GM12874 (cell line): ENCODE data around the gene NOP53.

Experiments used
- TF ChIP-seq, protein P1 (sequence below): IDR thresholded peaks from 2 replicates; pipeline ENCODE4 v1.5.1; 2011; ENCODE audit warnings: low read depth, mild to moderate bottlenecking, control low read depth, low read length, moderate library complexity; ENCODE audit not compliant: insufficient read depth

NOP53 gene

DNA sequence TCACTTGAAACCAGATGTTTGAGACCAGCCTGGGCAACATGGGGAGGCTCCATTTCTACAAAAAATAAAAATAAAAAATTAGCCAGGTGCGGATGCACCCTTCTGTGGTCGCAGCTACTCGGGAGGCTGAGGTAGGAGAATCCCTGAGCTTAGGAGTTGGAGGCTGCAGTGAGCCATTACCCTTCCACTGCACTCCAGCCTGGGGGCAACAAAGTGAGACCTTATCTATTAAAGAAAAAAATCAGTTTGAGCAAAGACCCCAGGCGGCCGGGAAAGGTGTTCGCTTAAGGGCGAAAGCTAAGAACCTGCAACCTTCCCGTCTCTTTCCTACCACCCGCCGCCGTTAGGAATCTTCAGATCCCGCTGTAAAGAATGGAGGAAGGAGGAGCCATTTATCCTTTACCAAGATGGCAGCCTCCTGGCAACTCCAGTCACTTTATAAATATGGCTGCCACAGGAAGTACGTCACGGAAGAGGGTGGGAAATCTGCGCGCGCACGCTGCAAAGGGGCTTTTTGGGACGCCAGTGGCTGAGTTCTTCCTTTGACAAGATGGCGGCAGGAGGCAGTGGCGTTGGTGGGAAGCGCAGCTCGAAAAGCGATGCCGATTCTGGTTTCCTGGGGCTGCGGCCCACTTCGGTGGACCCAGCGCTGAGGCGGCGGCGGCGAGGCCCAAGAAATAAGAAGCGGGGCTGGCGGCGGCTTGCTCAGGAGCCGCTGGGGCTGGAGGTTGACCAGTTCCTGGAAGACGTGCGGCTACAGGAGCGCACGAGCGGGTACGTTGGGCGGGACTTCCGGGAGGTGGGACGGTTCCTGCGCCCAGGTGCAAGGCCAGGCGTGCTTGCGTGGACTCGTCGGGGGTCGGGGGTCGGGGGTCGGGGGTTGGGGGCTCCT, at the start of gene NOP53:
Gene NOP53, plus strand, starts transcription at position 537 of the 892 bp plus-strand sequence. Its CDS starts 14 bp downstream, at position 551.
- TF ChIP-seq, protein P1, sequence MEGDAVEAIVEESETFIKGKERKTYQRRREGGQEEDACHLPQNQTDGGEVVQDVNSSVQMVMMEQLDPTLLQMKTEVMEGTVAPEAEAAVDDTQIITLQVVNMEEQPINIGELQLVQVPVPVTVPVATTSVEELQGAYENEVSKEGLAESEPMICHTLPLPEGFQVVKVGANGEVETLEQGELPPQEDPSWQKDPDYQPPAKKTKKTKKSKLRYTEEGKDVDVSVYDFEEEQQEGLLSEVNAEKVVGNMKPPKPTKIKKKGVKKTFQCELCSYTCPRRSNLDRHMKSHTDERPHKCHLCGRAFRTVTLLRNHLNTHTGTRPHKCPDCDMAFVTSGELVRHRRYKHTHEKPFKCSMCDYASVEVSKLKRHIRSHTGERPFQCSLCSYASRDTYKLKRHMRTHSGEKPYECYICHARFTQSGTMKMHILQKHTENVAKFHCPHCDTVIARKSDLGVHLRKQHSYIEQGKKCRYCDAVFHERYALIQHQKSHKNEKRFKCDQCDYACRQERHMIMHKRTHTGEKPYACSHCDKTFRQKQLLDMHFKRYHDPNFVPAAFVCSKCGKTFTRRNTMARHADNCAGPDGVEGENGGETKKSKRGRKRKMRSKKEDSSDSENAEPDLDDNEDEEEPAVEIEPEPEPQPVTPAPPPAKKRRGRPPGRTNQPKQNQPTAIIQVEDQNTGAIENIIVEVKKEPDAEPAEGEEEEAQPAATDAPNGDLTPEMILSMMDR = no peak

DNA sequence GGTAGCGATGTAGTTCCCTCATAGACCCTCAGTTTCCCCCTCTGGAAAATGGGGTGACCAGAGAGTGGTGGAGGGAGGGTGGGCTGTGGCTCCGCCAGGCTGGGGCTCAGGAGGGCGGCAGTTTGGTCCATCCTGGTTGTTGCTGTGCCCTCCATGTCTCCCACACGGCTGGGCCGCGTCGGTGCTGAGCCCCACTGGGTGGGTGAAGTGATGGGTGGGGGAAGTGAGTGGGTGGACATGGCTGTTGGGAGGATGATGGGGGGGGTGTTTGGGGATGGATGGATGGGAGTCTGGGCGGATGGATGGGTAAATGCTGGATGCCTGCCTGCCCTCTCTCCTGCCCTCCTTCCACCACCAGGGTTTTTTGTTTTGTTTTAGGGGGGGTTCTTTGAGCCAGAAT, 48.7 kb upstream of the NOP53 start:
- TF ChIP-seq, protein P1 = no peak

DNA sequence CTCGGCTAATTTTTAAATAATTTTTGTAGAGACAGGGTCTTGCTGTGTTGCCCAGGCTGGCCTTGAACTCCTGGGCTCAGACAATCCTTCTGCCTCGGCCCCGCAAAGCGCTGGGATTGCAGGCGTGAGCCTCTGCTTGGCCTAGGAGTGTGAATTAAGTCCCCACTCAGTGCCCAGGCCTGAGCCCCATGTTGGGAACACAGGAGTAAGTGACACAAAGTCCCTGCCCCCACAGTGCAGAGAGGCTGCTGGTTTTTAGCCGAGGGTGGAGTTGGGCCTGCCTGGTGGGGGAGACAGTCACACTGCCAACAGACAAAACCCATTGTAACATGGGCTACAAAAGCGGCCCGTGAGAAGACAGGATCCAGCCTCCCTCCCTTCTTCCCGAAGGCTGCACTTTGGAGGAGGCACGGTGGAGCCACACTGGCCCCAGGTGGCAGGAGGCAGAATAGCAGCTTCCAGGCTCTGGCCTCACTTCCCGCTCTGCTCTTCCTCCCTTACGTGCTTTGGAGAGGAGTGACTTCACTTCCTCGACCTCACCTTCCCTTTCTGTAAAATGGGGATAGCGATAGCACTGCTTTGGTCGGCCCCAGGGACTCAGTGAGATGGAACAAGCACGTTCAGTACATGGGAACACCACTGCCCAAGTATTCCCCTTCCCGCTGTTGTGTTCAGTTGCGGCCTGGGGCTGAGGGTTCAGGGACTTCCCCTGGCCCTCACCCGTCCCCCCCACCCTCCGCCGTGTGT, 47.3 kb upstream of the NOP53 start:
- TF ChIP-seq, protein P1 = peak; percentile 99

DNA sequence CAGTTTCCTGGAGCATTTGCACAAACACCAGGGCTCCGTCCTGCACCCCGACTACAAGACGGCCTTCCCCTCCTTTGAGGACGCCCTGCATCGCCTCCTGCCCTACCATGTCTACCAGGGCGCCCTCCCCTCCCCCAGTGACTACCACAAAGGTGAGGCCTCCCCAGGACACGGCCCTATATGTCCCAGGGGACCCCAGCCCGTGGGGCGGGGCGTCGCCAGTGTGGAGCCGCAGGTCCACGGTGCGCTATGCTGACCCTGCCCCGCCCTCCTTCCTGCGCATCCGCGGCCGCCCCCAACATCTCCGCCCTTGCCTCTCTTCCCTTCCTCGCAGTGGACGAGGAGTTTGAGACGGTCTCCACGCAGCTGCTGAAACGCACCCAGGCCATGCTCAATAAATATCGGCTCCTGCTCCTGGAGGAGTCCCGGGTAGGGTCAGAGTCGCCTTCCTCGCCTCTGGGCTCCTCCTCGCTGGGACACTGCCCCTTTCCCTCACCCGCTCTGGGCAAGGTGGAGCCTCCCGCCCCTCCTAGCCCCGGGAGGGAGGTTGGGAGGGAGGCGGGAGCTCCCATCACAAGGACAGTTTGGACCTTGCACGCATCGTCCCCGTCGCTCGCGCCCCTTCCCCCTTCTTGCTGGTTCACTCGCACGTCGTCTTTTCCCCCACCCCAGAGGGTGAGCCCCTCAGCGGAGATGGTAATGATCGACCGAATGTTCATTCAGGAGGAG, 46.6 kb upstream of the NOP53 start:
- TF ChIP-seq, protein P1 = no peak

DNA sequence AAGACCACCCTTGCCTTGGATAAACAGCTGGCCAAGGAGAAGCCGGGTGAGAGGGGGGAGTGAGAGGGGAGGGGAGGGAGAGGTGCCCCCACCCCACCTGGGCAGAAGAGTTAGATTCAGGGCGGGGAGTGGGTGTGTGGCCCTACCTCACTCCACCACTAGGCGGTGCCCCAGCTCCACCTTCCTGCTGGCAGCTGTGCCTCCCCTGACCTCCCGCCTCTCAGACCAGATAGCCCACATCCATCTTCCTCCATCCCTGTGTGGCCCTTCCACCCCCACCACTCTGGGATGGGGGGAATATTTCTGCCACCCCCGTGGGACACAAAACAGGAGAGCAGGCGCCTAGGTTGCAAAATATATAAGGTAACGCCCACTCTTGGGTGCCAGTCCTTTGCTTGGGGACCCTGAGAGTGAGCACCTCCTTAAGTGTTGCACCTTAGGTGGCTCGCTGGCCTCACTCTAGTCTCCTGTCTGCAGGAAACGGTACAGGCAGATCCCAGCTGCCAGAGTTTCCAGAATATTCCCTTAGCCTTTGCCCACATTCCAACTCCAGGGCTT, 45.9 kb upstream of the NOP53 start:
- TF ChIP-seq, protein P1 = peak; percentile 95

DNA sequence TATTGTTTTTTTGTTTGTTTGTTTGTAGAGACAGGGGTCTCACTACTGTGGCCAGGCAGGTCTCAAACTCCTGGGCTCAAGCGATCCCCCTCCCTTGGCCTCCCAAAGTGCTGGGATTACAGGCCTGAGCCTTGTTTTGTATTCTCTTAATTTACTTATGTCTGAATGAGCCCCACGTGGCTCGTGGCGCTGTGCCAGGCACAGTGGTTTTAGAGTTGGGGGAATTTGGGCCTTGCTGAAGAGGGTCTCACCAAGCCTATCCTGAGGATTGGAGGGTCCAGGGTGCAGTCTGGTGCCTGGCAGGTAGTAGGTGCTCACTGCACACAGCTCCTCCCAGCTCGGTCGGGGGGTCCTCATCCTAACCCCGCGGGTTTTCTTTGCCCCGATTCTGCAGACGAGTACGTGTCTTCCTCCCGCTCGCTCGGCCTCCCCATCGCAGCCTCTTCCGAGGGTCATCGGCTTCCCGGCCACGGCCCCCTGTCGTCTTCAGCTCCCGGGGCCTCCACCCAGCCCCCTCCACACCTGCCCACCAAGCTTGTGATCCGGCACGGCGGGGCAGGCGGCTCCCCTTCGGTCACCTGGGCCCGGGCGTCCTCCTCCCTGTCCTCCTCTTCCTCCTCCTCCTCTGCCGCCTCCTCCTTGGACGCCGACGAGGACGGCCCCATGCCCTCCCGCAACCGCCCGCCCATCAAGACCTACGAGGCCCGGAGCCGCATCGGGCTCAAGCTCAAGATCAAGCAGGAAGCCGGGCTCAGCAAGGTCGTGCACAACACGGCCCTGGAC, 44.2 kb upstream of the NOP53 start:
- TF ChIP-seq, protein P1 = no peak
